Tibial artery (tissue), 4 donors: Measurements from ENCODE around the gene KCNMA1.

Experiments used
- DNase-seq, 2 donors: peaks; one replicate each; pipeline ENCODE4 v3.0.0-alpha.2; 2019
- H3K27ac ChIP-seq, 2 donors: fragments of 200-600 bp; sonication (generic) in 1 of 2; 1 replicate in 1 of 2; 2 replicates in 1 of 2; pipeline ENCODE4 v1.5.1; 2018 to 2019; ENCODE audit warnings: mild to moderate bottlenecking in 1 of 2
- H3K27me3 ChIP-seq, 2 donors: fragments of 200-600 bp; sonication (generic) in 1 of 2; one replicate each; pipeline versions ENCODE4 v1.5.1 to v1.6.0; 2016 to 2019
- H3K36me3 ChIP-seq, 3 donors: fragments of 200-600 bp; sonication (generic) in 2 of 3; one replicate each; pipeline ENCODE4 v1.5.1; 2016 to 2019; ENCODE audit warnings: mild to moderate bottlenecking in 2 of 3
- H3K4me1 ChIP-seq, 4 donors: fragments of 200-600 bp; sonication (generic) in 2 of 4; 1 replicate in 3 of 4; 2 replicates in 1 of 4; pipeline ENCODE4 v1.5.1; 2016 to 2019
- H3K4me3 ChIP-seq, 2 donors: fragments of 200-600 bp; sonication (generic) in 1 of 2; 1 replicate in 1 of 2; 2 replicates in 1 of 2; pipeline ENCODE4 v1.5.1; 2018 to 2019; ENCODE audit warnings: mild to moderate bottlenecking in 2 of 2
- H3K9me3 ChIP-seq, 3 donors: fragments of 200-600 bp; sonication (generic) in 1 of 3; one replicate each; pipeline ENCODE4 v1.5.1; 2016 to 2019
- intact Hi-C: fragments of 100-400 bp; cut with DNase I; formaldehyde crosslinking; loops from one replicate; pipeline ENCODE4 v1.15.0; 2023; ENCODE audit warnings: low total_unique reads
- TF ChIP-seq, protein P1 (sequence below), 2 experiments: fragments of 200-600 bp in 1 of 2; fragments of 450-650 bp in 1 of 2; IDR thresholded peaks; one replicate each; pipeline ENCODE4 v1.5.1; 2017 to 2019; ENCODE audit warnings: antibody characterized with exemption in 2 of 2, mild to moderate bottlenecking in 1 of 2, moderate library complexity in 1 of 2

KCNMA1 gene

DNA sequence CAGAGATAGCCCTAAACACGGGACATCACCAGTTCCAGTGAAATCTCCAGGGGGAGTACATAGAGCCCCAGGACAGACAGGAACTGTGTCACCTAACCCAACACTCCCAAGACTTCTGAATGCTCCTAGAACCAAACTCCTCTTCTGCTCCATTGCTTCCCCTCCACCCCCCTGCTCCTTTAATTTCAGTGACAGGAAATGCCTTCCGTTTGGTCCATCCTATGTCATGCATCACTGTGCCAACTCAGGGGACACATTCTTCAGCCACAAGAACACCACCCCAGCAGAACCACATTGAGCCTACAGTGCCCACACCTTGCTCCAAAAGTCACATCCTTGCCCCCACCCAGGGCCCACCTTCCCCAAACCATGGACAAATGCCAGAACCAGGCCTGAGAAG is 100.5 kb downstream of the KCNMA1 start:
- intact Hi-C loops = no loop called here
- H3K27ac ChIP-seq = peak overlapping the region; percentile 70 to 74
- TF ChIP-seq, protein P1, sequence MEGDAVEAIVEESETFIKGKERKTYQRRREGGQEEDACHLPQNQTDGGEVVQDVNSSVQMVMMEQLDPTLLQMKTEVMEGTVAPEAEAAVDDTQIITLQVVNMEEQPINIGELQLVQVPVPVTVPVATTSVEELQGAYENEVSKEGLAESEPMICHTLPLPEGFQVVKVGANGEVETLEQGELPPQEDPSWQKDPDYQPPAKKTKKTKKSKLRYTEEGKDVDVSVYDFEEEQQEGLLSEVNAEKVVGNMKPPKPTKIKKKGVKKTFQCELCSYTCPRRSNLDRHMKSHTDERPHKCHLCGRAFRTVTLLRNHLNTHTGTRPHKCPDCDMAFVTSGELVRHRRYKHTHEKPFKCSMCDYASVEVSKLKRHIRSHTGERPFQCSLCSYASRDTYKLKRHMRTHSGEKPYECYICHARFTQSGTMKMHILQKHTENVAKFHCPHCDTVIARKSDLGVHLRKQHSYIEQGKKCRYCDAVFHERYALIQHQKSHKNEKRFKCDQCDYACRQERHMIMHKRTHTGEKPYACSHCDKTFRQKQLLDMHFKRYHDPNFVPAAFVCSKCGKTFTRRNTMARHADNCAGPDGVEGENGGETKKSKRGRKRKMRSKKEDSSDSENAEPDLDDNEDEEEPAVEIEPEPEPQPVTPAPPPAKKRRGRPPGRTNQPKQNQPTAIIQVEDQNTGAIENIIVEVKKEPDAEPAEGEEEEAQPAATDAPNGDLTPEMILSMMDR (IDR thresholded peaks at IDR 0.05) = no peak

DNA sequence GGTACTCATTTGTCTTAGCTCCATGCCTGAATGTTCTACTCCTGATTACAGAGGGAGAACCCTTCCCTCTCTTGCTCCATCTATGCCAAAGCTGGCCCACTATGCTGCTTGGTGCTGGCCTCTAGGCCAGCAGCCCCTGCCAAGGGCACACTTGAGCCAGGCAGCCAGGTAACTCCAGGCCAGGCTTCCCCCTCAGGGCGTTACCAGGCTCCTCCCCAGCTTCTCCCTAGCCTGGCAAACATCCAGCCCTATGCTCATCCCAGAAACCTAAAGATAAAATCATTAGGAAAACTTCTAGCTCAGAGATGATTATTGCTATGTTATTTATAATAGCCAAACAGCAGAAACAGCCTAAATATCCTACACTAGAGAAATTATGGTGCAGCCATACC is 103.7 kb downstream of the KCNMA1 start:
- H3K4me1 ChIP-seq = peaks cover 0 to 96% (median 58%) of the 10 kb centered on the region in 4 donors
- no peaks in the 10 kb centered on the region for H3K9me3 ChIP-seq
- intact Hi-C loops = no loop called here
- H3K27ac ChIP-seq = peak overlapping the region; percentile 77 to 82
- no peaks in the 10 kb centered on the region for H3K36me3 ChIP-seq
- no peak overlapping the region for H3K4me3 ChIP-seq
- DNase-seq = no peak
- TF ChIP-seq, protein P1 (IDR thresholded peaks at IDR 0.05) = no peak
- H3K27me3 ChIP-seq = no peaks in the 10 kb centered on the region

More for the DNA sequence above, 100.5 kb downstream of the KCNMA1 start:
- no peaks in the 10 kb centered on the region for H3K9me3 ChIP-seq
- no peaks in the 10 kb centered on the region for H3K36me3 ChIP-seq
- H3K4me3 ChIP-seq = no peak overlapping the region
- H3K4me1 ChIP-seq = peaks cover 0 to 73% (median 31%) of the 10 kb centered on the region in 4 donors
- no peak for DNase-seq
- no peaks in the 10 kb centered on the region for H3K27me3 ChIP-seq

DNA sequence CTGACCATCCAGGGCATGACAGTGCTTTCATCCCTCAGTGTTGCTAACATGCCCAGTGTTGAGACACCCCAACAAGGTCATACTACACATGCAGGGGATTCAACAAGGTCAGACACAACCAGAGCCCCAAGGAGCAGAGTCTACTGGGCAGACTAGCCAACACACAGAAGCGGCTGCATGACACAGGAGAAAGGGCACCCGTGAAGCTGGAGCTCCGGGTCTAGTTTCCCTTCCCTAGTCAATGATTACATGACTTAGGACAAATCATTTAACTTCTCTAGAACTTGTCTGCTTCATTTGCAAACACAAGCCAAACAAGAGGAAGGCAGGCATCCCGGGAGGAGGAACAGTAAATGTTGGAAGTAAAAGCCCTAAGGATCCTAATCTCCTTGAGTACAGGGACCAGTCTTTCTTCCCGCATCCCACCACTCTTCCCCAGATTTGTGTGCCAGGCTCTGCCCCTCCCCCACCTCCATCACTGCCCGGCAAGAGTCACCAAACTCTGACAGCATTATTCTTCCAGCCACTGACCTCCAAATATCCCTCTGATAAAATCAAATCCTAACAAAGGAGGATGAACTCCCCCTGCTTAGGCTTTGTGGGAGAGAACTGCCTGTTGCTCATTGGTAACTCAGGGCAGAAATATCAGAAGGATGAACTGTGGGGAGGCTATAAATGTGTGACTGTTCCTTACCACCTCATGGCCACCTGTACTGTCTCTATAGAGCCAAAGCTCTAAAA is 104.3 kb downstream of the KCNMA1 start:
- Histone ChIP-seq H3K4me1 (peaks cover 0 to 95% (median 60%) of the 10 kb centered on the region in 4 donors), H3K27me3 (no peaks in the 10 kb centered on the region), H3K36me3 (no peaks in the 10 kb centered on the region), H3K27ac (peak overlapping the region; percentile 77 to 82), H3K4me3 (no peak overlapping the region), H3K9me3 (no peaks in the 10 kb centered on the region)
- intact Hi-C loops = no loop called here
- no peak for DNase-seq
- TF ChIP-seq, protein P1 (IDR thresholded peaks at IDR 0.05) = no peak

DNA sequence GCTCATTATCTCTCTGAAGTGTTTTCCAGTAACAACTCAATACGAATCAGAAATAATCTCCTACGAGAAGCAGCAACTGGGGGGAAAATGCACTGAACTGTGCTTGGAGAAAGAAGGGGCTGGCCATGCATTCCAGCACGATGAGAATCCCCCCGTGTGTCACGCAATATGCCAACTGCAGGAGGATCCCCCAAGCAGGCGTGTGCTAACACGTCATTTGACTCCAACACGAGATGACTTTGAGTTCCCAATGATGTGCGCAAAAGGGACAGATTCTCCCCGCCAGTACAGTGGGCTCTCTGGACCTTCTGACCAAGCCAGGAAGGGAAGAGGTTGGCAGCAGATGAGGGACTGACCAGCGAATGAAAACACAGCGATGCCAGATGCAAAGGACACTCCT is 105.5 kb downstream of the KCNMA1 start:
- no peaks in the 10 kb centered on the region for H3K36me3 ChIP-seq
- no peaks in the 10 kb centered on the region for H3K9me3 ChIP-seq
- peaks cover 0 to 93% (median 59%) of the 10 kb centered on the region in 4 donors for H3K4me1 ChIP-seq
- intact Hi-C loops = no loop called here
- TF ChIP-seq, protein P1 (IDR thresholded peaks at IDR 0.05) = no peak
- DNase-seq = peak; percentile 34 to 75
- no peaks in the 10 kb centered on the region for H3K27me3 ChIP-seq
- H3K27ac ChIP-seq = peak overlapping the region; percentile 77 to 82
- H3K4me3 ChIP-seq = no peak overlapping the region

DNA sequence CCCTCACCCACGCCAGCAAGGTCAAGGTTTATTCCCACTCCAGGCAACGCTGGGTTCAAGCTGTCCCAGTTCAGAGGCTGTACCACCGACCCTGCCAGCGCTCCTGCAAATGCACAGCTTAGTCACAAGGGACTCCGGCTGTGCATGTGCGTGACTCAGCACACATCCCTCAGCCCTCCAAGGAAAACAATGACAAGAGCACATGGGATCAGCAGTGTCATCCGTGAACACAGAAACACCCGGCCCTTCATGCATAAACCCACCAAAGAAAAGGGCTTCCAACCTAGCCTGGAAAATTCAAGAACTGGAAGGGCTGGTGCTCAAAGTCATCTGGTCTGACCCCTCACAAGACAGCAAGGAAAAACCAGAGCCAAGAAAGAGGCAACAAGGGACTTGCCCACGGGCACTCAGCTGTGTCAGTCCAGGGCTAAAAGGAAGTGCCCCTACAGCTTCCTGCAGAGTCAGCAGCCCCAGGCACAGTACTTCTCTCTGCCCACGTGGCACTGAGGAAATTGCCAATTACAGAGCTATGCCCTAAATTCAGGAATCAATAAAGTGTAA is 106.1 kb downstream of the KCNMA1 start:
- TF ChIP-seq, protein P1 (IDR thresholded peaks at IDR 0.05) = no peak
- Histone ChIP-seq H3K27ac (peak overlapping the region; percentile 77 to 82), H3K9me3 (no peaks in the 10 kb centered on the region), H3K4me3 (no peak overlapping the region), H3K27me3 (no peaks in the 10 kb centered on the region), H3K4me1 (peaks cover 0 to 93% (median 63%) of the 10 kb centered on the region in 4 donors), H3K36me3 (no peaks in the 10 kb centered on the region)
- peak; percentile 83 to 93 for DNase-seq
- intact Hi-C loops = no loop called here
